GM12878 (cell line): ENCODE results near the gene JPH4.

Source experiments
- CEBPB ChIP-seq, 2 experiments: fragments of 150-350 bp in 1 of 2; IDR thresholded peaks; 2 replicates each; pipeline ENCODE4 v1.6.1; 2012 to 2014; ENCODE audit warnings: low read depth in 2 of 2, low read length in 2 of 2, borderline replicate concordance in 1 of 2, inconsistent platforms in 1 of 2
- EP300 ChIP-seq, 2 experiments: fragments of 150-350 bp in 1 of 2; IDR thresholded peaks; 2 replicates each; pipeline ENCODE4 v1.6.1; 2011 to 2012; ENCODE audit warnings: low read depth in 2 of 2, low read length in 2 of 2, borderline replicate concordance in 1 of 2, improper control_type of control experiment in 1 of 2, inconsistent platforms in 1 of 2; ENCODE audit not compliant: control insufficient read depth in 1 of 2
- ESRRA ChIP-seq: IDR thresholded peaks from 2 replicates; pipeline ENCODE4 v1.6.1; 2012; ENCODE audit warnings: mild to moderate bottlenecking, low read length, improper control_type of control experiment
- FOXM1 ChIP-seq: IDR thresholded peaks from 2 replicates; pipeline ENCODE4 v1.6.1; 2012; ENCODE audit warnings: low read depth, mild to moderate bottlenecking, inconsistent platforms, low read length, moderate library complexity
- MYC ChIP-seq: IDR thresholded peaks from 2 replicates; pipeline ENCODE4 v1.6.1; 2011; ENCODE audit warnings: mild to moderate bottlenecking, low read length, moderate library complexity, inconsistent platforms; ENCODE audit not compliant: insufficient read depth, insufficient replicate concordance, insufficient read length, severe bottlenecking
- POLR2AphosphoS5 ChIP-seq: IDR thresholded peaks from 2 replicates; pipeline ENCODE4 v1.6.1; 2011; ENCODE audit warnings: mild to moderate bottlenecking, low read length, inconsistent platforms
- SMC3 ChIP-seq: IDR thresholded peaks from 2 replicates; pipeline ENCODE4 v1.6.1; 2011; ENCODE audit warnings: low read length, improper control_type of control experiment, borderline replicate concordance
- ZNF207 ChIP-seq: fragments of 450-650 bp; IDR thresholded peaks from 2 replicates; pipeline ENCODE4 v1.6.1; 2014; ENCODE audit warnings: antibody characterized with exemption, mild to moderate bottlenecking, borderline replicate concordance
- TF ChIP-seq, protein P1 (sequence below), 3 experiments: IDR thresholded peaks in 2 of 3; conservative IDR thresholded peaks in 1 of 3; 2 replicates each; pipeline ENCODE4 v1.5.1; 2011; ENCODE audit warnings: low read depth in 3 of 3, low read length in 3 of 3, mild to moderate bottlenecking in 3 of 3, control low read depth in 2 of 3, moderate library complexity in 2 of 3, inconsistent platforms in 1 of 3, mixed read lengths in 1 of 3; ENCODE audit not compliant: control insufficient read depth in 2 of 3, insufficient read depth in 1 of 3; ENCODE audit errors: extremely low read depth in 1 of 3
- TF ChIP-seq, protein P2 (sequence below): fragments of 150-350 bp; IDR thresholded peaks from 2 replicates; pipeline ENCODE4 v1.6.1; 2016; ENCODE audit warnings: low read depth, low read length

DNA sequence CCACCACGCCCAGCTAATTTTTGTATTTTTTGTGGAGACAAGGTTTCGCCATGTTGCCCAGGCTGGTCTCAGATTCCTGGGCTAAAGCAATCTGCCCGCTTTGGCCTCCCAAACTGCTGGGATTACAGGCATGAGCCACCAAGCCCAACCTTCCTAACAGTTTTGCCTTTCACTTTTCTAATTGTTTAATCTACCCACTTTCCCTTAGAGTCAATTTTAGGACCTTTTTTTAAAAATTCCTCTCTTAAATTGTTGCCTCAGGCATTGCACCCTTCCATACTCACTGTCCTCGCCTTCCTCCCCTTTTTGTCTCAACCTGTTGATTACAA is 38.5 kb downstream of the JPH4 start:
- TF ChIP-seq, protein P1, sequence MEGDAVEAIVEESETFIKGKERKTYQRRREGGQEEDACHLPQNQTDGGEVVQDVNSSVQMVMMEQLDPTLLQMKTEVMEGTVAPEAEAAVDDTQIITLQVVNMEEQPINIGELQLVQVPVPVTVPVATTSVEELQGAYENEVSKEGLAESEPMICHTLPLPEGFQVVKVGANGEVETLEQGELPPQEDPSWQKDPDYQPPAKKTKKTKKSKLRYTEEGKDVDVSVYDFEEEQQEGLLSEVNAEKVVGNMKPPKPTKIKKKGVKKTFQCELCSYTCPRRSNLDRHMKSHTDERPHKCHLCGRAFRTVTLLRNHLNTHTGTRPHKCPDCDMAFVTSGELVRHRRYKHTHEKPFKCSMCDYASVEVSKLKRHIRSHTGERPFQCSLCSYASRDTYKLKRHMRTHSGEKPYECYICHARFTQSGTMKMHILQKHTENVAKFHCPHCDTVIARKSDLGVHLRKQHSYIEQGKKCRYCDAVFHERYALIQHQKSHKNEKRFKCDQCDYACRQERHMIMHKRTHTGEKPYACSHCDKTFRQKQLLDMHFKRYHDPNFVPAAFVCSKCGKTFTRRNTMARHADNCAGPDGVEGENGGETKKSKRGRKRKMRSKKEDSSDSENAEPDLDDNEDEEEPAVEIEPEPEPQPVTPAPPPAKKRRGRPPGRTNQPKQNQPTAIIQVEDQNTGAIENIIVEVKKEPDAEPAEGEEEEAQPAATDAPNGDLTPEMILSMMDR (IDR thresholded peaks at IDR 0.05 in 2 of 3, conservative IDR thresholded peaks at IDR 0.05 in 1 of 3; ENCODE audit: control insufficient read depth in 2 of 3, extremely low read depth in 1 of 3, insufficient read depth in 1 of 3, low read depth in 3 of 3, low read length in 3 of 3), result no peak
- TF ChIP-seq POLR2AphosphoS5 (no peak), CEBPB (IDR thresholded peaks at IDR 0.05; ENCODE audit: borderline replicate concordance in 1 of 2, low read depth in 2 of 2, low read length in 2 of 2) (no peak), MYC (no peak), FOXM1 (no peak), ESRRA (no peak), SMC3 (no peak), ZNF207 (no peak), EP300 (IDR thresholded peaks at IDR 0.05; ENCODE audit: borderline replicate concordance in 1 of 2, control insufficient read depth in 1 of 2, low read depth in 2 of 2, low read length in 2 of 2) (no peak)
- TF ChIP-seq, protein P2, sequence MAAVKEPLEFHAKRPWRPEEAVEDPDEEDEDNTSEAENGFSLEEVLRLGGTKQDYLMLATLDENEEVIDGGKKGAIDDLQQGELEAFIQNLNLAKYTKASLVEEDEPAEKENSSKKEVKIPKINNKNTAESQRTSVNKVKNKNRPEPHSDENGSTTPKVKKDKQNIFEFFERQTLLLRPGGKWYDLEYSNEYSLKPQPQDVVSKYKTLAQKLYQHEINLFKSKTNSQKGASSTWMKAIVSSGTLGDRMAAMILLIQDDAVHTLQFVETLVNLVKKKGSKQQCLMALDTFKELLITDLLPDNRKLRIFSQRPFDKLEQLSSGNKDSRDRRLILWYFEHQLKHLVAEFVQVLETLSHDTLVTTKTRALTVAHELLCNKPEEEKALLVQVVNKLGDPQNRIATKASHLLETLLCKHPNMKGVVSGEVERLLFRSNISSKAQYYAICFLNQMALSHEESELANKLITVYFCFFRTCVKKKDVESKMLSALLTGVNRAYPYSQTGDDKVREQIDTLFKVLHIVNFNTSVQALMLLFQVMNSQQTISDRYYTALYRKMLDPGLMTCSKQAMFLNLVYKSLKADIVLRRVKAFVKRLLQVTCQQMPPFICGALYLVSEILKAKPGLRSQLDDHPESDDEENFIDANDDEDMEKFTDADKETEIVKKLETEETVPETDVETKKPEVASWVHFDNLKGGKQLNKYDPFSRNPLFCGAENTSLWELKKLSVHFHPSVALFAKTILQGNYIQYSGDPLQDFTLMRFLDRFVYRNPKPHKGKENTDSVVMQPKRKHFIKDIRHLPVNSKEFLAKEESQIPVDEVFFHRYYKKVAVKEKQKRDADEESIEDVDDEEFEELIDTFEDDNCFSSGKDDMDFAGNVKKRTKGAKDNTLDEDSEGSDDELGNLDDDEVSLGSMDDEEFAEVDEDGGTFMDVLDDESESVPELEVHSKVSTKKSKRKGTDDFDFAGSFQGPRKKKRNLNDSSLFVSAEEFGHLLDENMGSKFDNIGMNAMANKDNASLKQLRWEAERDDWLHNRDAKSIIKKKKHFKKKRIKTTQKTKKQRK, result no peak
